GM12878 (cell line): ENCODE data around the gene SIK2. TPM values are rescaled to one million over a fixed set of nuclear protein-coding genes. Genes with fewer than 3 reads are reported as not detected.

Source experiments
- ATAC-seq: fragments of 200-7000 bp; cut with Tn5 transposase; 3 replicates; pipeline ENCODE4 v1.9.1; 2020; ENCODE audit warnings: mild to moderate bottlenecking, moderate library complexity
- BruUV-seq: library from RNA; stranded (reverse); fragments of 400-500 nt; replicated peaks from 2 replicates; lab custom pipeline; 2021; lab: Mats Ljungman, UMichigan
- CTCF ChIA-PET: fragments of 300-600 bp; sonication (Branson Sonifier 250); formaldehyde crosslinking; extraction: SDS; loops from one replicate; lab custom pipeline; 2021; ENCODE audit warnings: inconsistent platforms; lab: Yijun Ruan, JAX
- POLR2A ChIA-PET: fragments of 350-600 bp; formaldehyde crosslinking; extraction: SDS; loops from one replicate; lab custom pipeline; 2021; ENCODE audit warnings: inconsistent platforms; lab: Charles Lee
- RAD21 ChIA-PET: fragments of 300-600 bp; sonication (Branson Sonifier 250); formaldehyde crosslinking; loops from one replicate; lab custom pipeline; 2023; ENCODE audit warnings: antibody characterized with exemption; ENCODE audit not compliant: unreplicated experiment; lab: Charles Lee
- SMC1A ChIA-PET: fragments of 300-600 bp; sonication (Branson Sonifier 250); formaldehyde crosslinking; loops from one replicate; lab custom pipeline; 2023; ENCODE audit not compliant: unreplicated experiment, uncharacterized antibody; lab: Charles Lee
- DNase-seq: peaks from one replicate; pipeline ENCODE4 v3.0.0-alpha.2; 2011; ENCODE audit warnings: low read depth, low spot score
- FAIRE-seq: peaks from 3 replicates; lab custom pipeline; 2011; peaks lifted over from hg19 to GRCh38; lab: Jason Lieb, UNC
- H2AFZ ChIP-seq: 2 replicates; pipeline ENCODE4 v1.6.0; 2011; ENCODE audit warnings: low read depth, low read length, control low read depth; ENCODE audit not compliant: control insufficient read depth
- H3K27ac ChIP-seq: 2 replicates; pipeline ENCODE4 v1.5.1; 2011; ENCODE audit warnings: control low read depth; ENCODE audit not compliant: control insufficient read depth, insufficient read depth
- H3K27me3 ChIP-seq, 2 experiments: replicated peaks in 1 of 2; 2 replicates each; pipeline versions ENCODE4 v1.6.0 to v1.6.1; 2011; ENCODE audit warnings: low read length in 1 of 2; ENCODE audit not compliant: control insufficient read depth in 2 of 2, insufficient read depth in 2 of 2
- H3K36me3 ChIP-seq, 2 experiments: 2 replicates each; pipeline ENCODE4 v1.5.1; 2011; ENCODE audit warnings: low read length in 1 of 2; ENCODE audit not compliant: control insufficient read depth in 2 of 2, insufficient read depth in 2 of 2
- H3K4me1 ChIP-seq: 2 replicates; pipeline ENCODE4 v1.6.1; 2011; ENCODE audit warnings: mild to moderate bottlenecking, low read length, moderate library complexity, mixed read lengths; ENCODE audit not compliant: control insufficient read depth, insufficient read depth
- H3K4me2 ChIP-seq: 2 replicates; pipeline ENCODE4 v1.6.0; 2011; ENCODE audit warnings: control low read depth; ENCODE audit not compliant: control insufficient read depth, insufficient read depth
- H3K4me3 ChIP-seq: fragments of 200-600 bp; sonication (generic); 2 replicates; pipeline ENCODE4 v1.5.1; 2016
- H3K79me2 ChIP-seq: 2 replicates; pipeline ENCODE4 v1.6.0; 2011; ENCODE audit warnings: low read length; ENCODE audit not compliant: control insufficient read depth, insufficient read depth
- H3K9ac ChIP-seq: 2 replicates; pipeline ENCODE4 v1.8.0; 2011; ENCODE audit warnings: low read length, control low read depth, mixed read lengths; ENCODE audit not compliant: control insufficient read depth, insufficient read depth
- H3K9me3 ChIP-seq: replicated peaks from 3 replicates; pipeline ENCODE4 v1.5.1; 2011; ENCODE audit warnings: mild to moderate bottlenecking, low read length; ENCODE audit not compliant: control insufficient read depth, insufficient read depth
- H4K20me1 ChIP-seq: 2 replicates; pipeline ENCODE4 v1.6.0; 2011; ENCODE audit not compliant: control insufficient read depth, insufficient read depth
- BACH1 ChIP-seq: fragments of 450-650 bp; IDR thresholded peaks from 2 replicates; pipeline ENCODE4 v1.6.1; 2017; ENCODE audit warnings: mild to moderate bottlenecking, borderline replicate concordance
- CHD1 ChIP-seq: IDR thresholded peaks from 2 replicates; pipeline ENCODE4 v1.6.1; 2012; ENCODE audit warnings: low read depth, low read length, improper control_type of control experiment
- CREB1 ChIP-seq: IDR thresholded peaks from 2 replicates; pipeline ENCODE4 v1.6.1; 2012; ENCODE audit warnings: low read depth, mild to moderate bottlenecking, inconsistent platforms
- CTCF ChIP-seq, 3 experiments: IDR thresholded peaks in 2 of 3; conservative IDR thresholded peaks in 1 of 3; 2 replicates each; pipeline ENCODE4 v1.5.1; 2011; ENCODE audit warnings: low read depth in 3 of 3, low read length in 3 of 3, mild to moderate bottlenecking in 3 of 3, control low read depth in 2 of 3, moderate library complexity in 2 of 3, inconsistent platforms in 1 of 3, mixed read lengths in 1 of 3; ENCODE audit not compliant: control insufficient read depth in 2 of 3, insufficient read depth in 1 of 3; ENCODE audit errors: extremely low read depth in 1 of 3
- ELK1 ChIP-seq: IDR thresholded peaks from 2 replicates; pipeline ENCODE4 v1.6.1; 2012; ENCODE audit warnings: low read depth, low read length, improper control_type of control experiment
- FOS ChIP-seq: IDR thresholded peaks from 3 replicates; pipeline ENCODE4 v1.6.1; 2011; ENCODE audit warnings: borderline replicate concordance; ENCODE audit not compliant: insufficient read length; ENCODE audit errors: extremely low read depth
- FOXK2 ChIP-seq: fragments of 450-650 bp; IDR thresholded peaks from 2 replicates; pipeline ENCODE4 v1.6.1; 2017; ENCODE audit warnings: mild to moderate bottlenecking, moderate library complexity
- FOXM1 ChIP-seq: IDR thresholded peaks from 2 replicates; pipeline ENCODE4 v1.6.1; 2012; ENCODE audit warnings: low read depth, mild to moderate bottlenecking, inconsistent platforms, low read length, moderate library complexity
- IRF4 ChIP-seq: IDR thresholded peaks from 2 replicates; pipeline ENCODE4 v1.6.1; 2011; ENCODE audit warnings: low read depth, low read length
- KDM1A ChIP-seq: fragments of 200-600 bp; sonication (generic); IDR thresholded peaks from 2 replicates; pipeline ENCODE4 v1.6.1; 2016; ENCODE audit warnings: borderline replicate concordance
- NFYA ChIP-seq: IDR thresholded peaks from 2 replicates; pipeline ENCODE4 v1.6.1; 2011; ENCODE audit warnings: low read depth, mild to moderate bottlenecking, low read length, improper control_type of control experiment, borderline replicate concordance
- NRF1 ChIP-seq: conservative IDR thresholded peaks from 2 replicates; pipeline ENCODE4 v1.6.1; 2011; ENCODE audit warnings: mild to moderate bottlenecking, low read depth, low read length, improper control_type of control experiment
- PAX5 ChIP-seq: IDR thresholded peaks from 2 replicates; pipeline ENCODE4 v1.6.1; 2011; ENCODE audit warnings: low read depth, low read length, borderline replicate concordance
- POLR2A ChIP-seq: IDR thresholded peaks from 2 replicates; pipeline ENCODE4 v1.6.1; 2011; ENCODE audit warnings: low read depth, mild to moderate bottlenecking, low read length
- POU2F2 ChIP-seq: IDR thresholded peaks from 3 replicates; pipeline ENCODE4 v1.6.1; 2011; ENCODE audit warnings: low read depth, mild to moderate bottlenecking, low read length, borderline replicate concordance
- RAD21 ChIP-seq: IDR thresholded peaks from 2 replicates; pipeline ENCODE4 v1.6.1; 2011; ENCODE audit warnings: mild to moderate bottlenecking, low read depth, low read length, moderate library complexity; ENCODE audit not compliant: insufficient read depth
- RAD51 ChIP-seq: fragments of 450-650 bp; IDR thresholded peaks from 2 replicates; pipeline ENCODE4 v1.6.1; 2016; ENCODE audit warnings: moderate library complexity, mild to moderate bottlenecking, inconsistent platforms
- SIX5 ChIP-seq: IDR thresholded peaks from 2 replicates; pipeline ENCODE4 v1.6.1; 2011; ENCODE audit warnings: mild to moderate bottlenecking, low read depth, low read length, moderate library complexity; ENCODE audit not compliant: severe bottlenecking
- SMC3 ChIP-seq: IDR thresholded peaks from 2 replicates; pipeline ENCODE4 v1.6.1; 2011; ENCODE audit warnings: low read length, improper control_type of control experiment, borderline replicate concordance
- SP1 ChIP-seq: IDR thresholded peaks from one replicate; pipeline ENCODE4 v1.6.1; 2011; ENCODE audit warnings: low read depth, low read length
- SUZ12 ChIP-seq: fragments of 200-600 bp; sonication (generic); IDR thresholded peaks from one replicate; pipeline ENCODE4 v1.6.1; 2018; ENCODE audit warnings: antibody characterized with exemption, mild to moderate bottlenecking; ENCODE audit not compliant: unreplicated experiment
- TCF3 ChIP-seq: IDR thresholded peaks from 2 replicates; pipeline ENCODE4 v1.6.1; 2012; ENCODE audit warnings: low read depth, mild to moderate bottlenecking, low read length, borderline replicate concordance; ENCODE audit not compliant: insufficient read depth
- ZNF217 ChIP-seq: fragments of 450-650 bp; IDR thresholded peaks from 2 replicates; pipeline ENCODE4 v1.6.1; 2017; ENCODE audit warnings: antibody characterized with exemption, mild to moderate bottlenecking
- WGBS: methylation state at CpG from one replicate; pipeline ENCODE4 v1.1.6; 2016; ENCODE audit warnings: low lambda C conversion rate; ENCODE audit not compliant: insufficient replicate concordance, insufficient coverage; ENCODE audit errors: missing lambda C conversion rate; 5-methylcytosine and 5-hydroxymethylcytosine counted together
- in situ Hi-C: fragments of 300-500 bp; cut with MboI; formaldehyde crosslinking; loops from 9 replicates; pipeline ENCODE4 v1.14.3; 2018; ENCODE audit warnings: mixed read lengths
- intact Hi-C: fragments of 100-400 bp; cut with micrococcal nuclease; formaldehyde crosslinking; loops from one replicate; pipeline ENCODE4 v1.14.2; 2022; ENCODE audit not compliant: unreplicated experiment
- polyA plus RNA-seq, 11 experiments: library from polyadenylated mRNA; depleted of rRNA in 4 of 11; unstranded in 6 of 11; stranded (reverse) in 5 of 11; fragments of >200 nt; fragmentation: Nextera tagmentation in 4 of 11; fragmentation: Illumina TruSeq in 1 of 11; extraction: Ambion mirVana in 4 of 11; extraction: Trizol in 1 of 11; gene quantifications; 1 replicate in 1 of 11; 2 replicates in 10 of 11; pipeline versions ENCODE4 v1.2.1 to v1.2.3, GENCODE V29; 2011 to 2016; ENCODE audit warnings: inconsistent platforms in 2 of 11, missing spikeins in 2 of 11, low read depth in 1 of 11
- total RNA-seq, 4 experiments: library from RNA; depleted of rRNA in 3 of 4; stranded (reverse); fragments of >200 nt in 3 of 4; fragmentation: Illumina TruSeq in 1 of 4; extraction: Trizol in 1 of 4; gene quantifications; 2 replicates each; pipeline versions ENCODE4 v1.2.1 to v1.2.3, GENCODE V29; 2013 to 2021

Gene SIK2
- total and polyA plus RNA-seq, 10 of the 15 experiments (the other 5 are each of a cell fraction or from before 2014, with no cell fraction given): 0.97 to 14.2 (median 4.5) TPM

- FAIRE-seq (peak; percentile 61), DNase-seq (peak; percentile 32), ATAC-seq (peak; percentile 75)
- no peaks in the 10 kb centered on the region for H4K20me1 ChIP-seq
- no TSS peak for BruUV-seq
- H3K4me1 ChIP-seq: no peaks in the 10 kb centered on the region
- TF ChIP-seq FOS (no peak), RAD51 (no peak), RAD21 (peak; percentile 89), NRF1 (no peak), SP1 (no peak), SUZ12 (no peak), CREB1 (no peak), SMC3 (peak; percentile 77), CHD1 (no peak), CTCF (IDR thresholded peaks at IDR 0.05 in 2 of 3, conservative IDR thresholded peaks at IDR 0.05 in 1 of 3; ENCODE audit: control insufficient read depth in 2 of 3, extremely low read depth in 1 of 3, insufficient read depth in 1 of 3, low read depth in 3 of 3, low read length in 3 of 3) (peak; percentile 73 to 86 (median 83)), FOXK2 (no peak), FOXM1 (no peak; the same call in 1 of the 2 replicates), ZNF217 (no peak), SIX5 (no peak), POLR2A (no peak), BACH1 (no peak), ELK1 (no peak), TCF3 (no peak), KDM1A (no peak), IRF4 (no peak), PAX5 (no peak), POU2F2 (no peak), NFYA (no peak)
- no peaks in the 10 kb centered on the region for H3K79me2 ChIP-seq
- no peak overlapping the region for H3K9ac ChIP-seq
- no peak overlapping the region for H2AFZ ChIP-seq
- intact Hi-C loops (loop anchor here (1.0 to 10.0 kb wide), 3 partner anchors 212 to 420 kb away; no protein-coding TSS in a partner anchor), in situ Hi-C loops (no loop called here)
- WGBS: 50% methylated on average over 4 of the region's 4 CpGs
- RAD21 ChIA-PET: interaction anchor here (0.7 to 1.8 kb wide), 2 partner anchors 110 to 211 kb away, joined by 3 to 8 read pairs; no protein-coding TSS in a partner anchor
- POLR2A ChIA-PET: interaction anchor here (0.7 kb wide), 1 partner anchor 1426 kb away, joined by 4 read pairs; no protein-coding TSS in a partner anchor
- H3K27me3 ChIP-seq: no peaks in the 10 kb centered on the region
- H3K4me3 ChIP-seq: no peak overlapping the region
- H3K4me2 ChIP-seq: no peak overlapping the region
- no peaks in the 10 kb centered on the region for H3K9me3 ChIP-seq
- H3K27ac ChIP-seq: no peak overlapping the region
- CTCF ChIA-PET: interaction anchor here (0.9 to 5.0 kb wide), 12 partner anchors 8 to 212 kb away, joined by 3 to 26 read pairs (median 4); partner anchors contain the start of gene PPP2R1B
- H3K36me3 ChIP-seq: no peaks in the 10 kb centered on the region
- SMC1A ChIA-PET: interaction anchor here (1.6 to 1.8 kb wide), 3 partner anchors 21 to 277 kb away, joined by 4 to 8 read pairs (median 7); no protein-coding TSS in a partner anchor
Measured at GRCh38 chr11:111565114-111565720, 37.0 kb upstream of the SIK2 start.
